GM18519 (cell line): Measurements from ENCODE around the gene WDR27.
A peak's percentile ranks its signal among the peaks of the same experiment; 100 is the strongest.

Experiments
- ATAC-seq: cut with Tn5 transposase; IDR thresholded peaks from one replicate; pipeline ENCODE4 v1.9.1; 2021; ENCODE audit warnings: mild to moderate bottlenecking, moderate library complexity; ENCODE audit not compliant: unreplicated experiment, low FRiP score

Gene WDR27

GRCh38 chr6:169573883-169574282 is 127.9 kb downstream of the WDR27 start:
- no peak for ATAC-seq

GRCh38 chr6:169571123-169571962 is 130.5 kb downstream of the WDR27 start:
- ATAC-seq = no peak

- no peak for ATAC-seq
Measured at GRCh38 chr6:169568314-169569087, 133.3 kb downstream of the WDR27 start.

GRCh38 chr6:169567819-169568218 is 134.0 kb downstream of the WDR27 start:
- ATAC-seq = no peak

GRCh38 chr6:169566961-169567750 is 134.7 kb downstream of the WDR27 start:
- ATAC-seq = no peak

GRCh38 chr6:169566319-169566718 is 135.5 kb downstream of the WDR27 start:
- no peak for ATAC-seq

GRCh38 chr6:169564453-169565240 is 137.2 kb downstream of the WDR27 start:
- ATAC-seq = no peak

- ATAC-seq = no peak
Measured at GRCh38 chr6:169561665-169562064, 140.2 kb downstream of the WDR27 start.

- no peak for ATAC-seq
Measured at GRCh38 chr6:169559592-169559991, 142.2 kb downstream of the WDR27 start.

GRCh38 chr6:169558774-169559441 is 142.9 kb downstream of the WDR27 start:
- no peak for ATAC-seq

GRCh38 chr6:169558378-169558773 is 143.5 kb downstream of the WDR27 start:
- no peak for ATAC-seq

GRCh38 chr6:169557887-169558286 is 143.9 kb downstream of the WDR27 start:
- ATAC-seq = no peak

- ATAC-seq = peak; percentile 97
Measured at GRCh38 chr6:169556758-169557548, 144.9 kb downstream of the WDR27 start.

GRCh38 chr6:169555971-169556617 is 145.7 kb downstream of the WDR27 start:
- no peak for ATAC-seq

- ATAC-seq = no peak
Measured at GRCh38 chr6:169545982-169546381, 155.8 kb downstream of the WDR27 start.

GRCh38 chr6:169543704-169544103 is 158.1 kb downstream of the WDR27 start:
- ATAC-seq = no peak

GRCh38 chr6:169542491-169542890 is 159.3 kb downstream of the WDR27 start:
- no peak for ATAC-seq

GRCh38 chr6:169539176-169539897 is 162.5 kb downstream of the WDR27 start:
- ATAC-seq = no peak
